Liver (tissue), 9 donors: ENCODE results near the gene GDF2. TPM values are rescaled to one million over a fixed set of nuclear protein-coding genes. Genes with fewer than 3 reads are reported as not detected.

Experiments
- DNase-seq: peaks from one replicate; pipeline ENCODE4 v3.0.0-alpha.2; 2017; ENCODE audit warnings: low spot score
- H3K27ac ChIP-seq, 2 donors: one replicate each; pipeline ENCODE4 v1.7.0; 2013; ENCODE audit warnings: inconsistent platforms in 2 of 2, low read length in 2 of 2, control low read depth in 1 of 2, low read depth in 1 of 2, mild to moderate bottlenecking in 1 of 2
- H3K27me3 ChIP-seq, 4 donors: one replicate each; pipeline versions ENCODE4 v1.6.1 to v1.7.0; 2013; ENCODE audit warnings: low read length in 3 of 4, inconsistent platforms in 1 of 4, mild to moderate bottlenecking in 1 of 4, moderate library complexity in 1 of 4; ENCODE audit not compliant: control insufficient read depth in 4 of 4, insufficient read depth in 4 of 4
- H3K36me3 ChIP-seq, 4 donors: one replicate each; pipeline versions ENCODE4 v1.6.1 to v1.7.0; 2013; ENCODE audit warnings: low read length in 3 of 4, mild to moderate bottlenecking in 3 of 4, low read depth in 1 of 4, moderate library complexity in 1 of 4; ENCODE audit not compliant: control insufficient read depth in 4 of 4, insufficient read depth in 3 of 4
- H3K4me1 ChIP-seq, 4 donors: one replicate each; pipeline versions ENCODE4 v1.6.1 to v1.7.0; 2013; ENCODE audit warnings: low read length in 3 of 4, mild to moderate bottlenecking in 3 of 4, moderate library complexity in 1 of 4; ENCODE audit not compliant: control insufficient read depth in 4 of 4, insufficient read depth in 4 of 4
- H3K4me3 ChIP-seq, 3 donors: one replicate each; pipeline versions ENCODE4 v1.6.1 to v1.7.0; 2013; ENCODE audit warnings: low read length in 3 of 3, control low read depth in 1 of 3, low read depth in 1 of 3, mild to moderate bottlenecking in 1 of 3
- H3K9ac ChIP-seq, 2 donors: one replicate each; pipeline ENCODE4 v1.7.0; 2013; ENCODE audit warnings: low read length in 2 of 2, mild to moderate bottlenecking in 2 of 2, moderate library complexity in 2 of 2, control low read depth in 1 of 2, low read depth in 1 of 2
- H3K9me3 ChIP-seq, 4 donors: one replicate each; pipeline versions ENCODE4 v1.6.1 to v1.7.0; 2013; ENCODE audit warnings: low read length in 3 of 4; ENCODE audit not compliant: control insufficient read depth in 4 of 4
- EGR1 ChIP-seq, 2 donors: IDR thresholded peaks; 2 replicates each; pipeline ENCODE4 v1.6.1; 2016 to 2018; ENCODE audit warnings: antibody characterized with exemption in 2 of 2, low read depth in 2 of 2
- FOXA1 ChIP-seq: IDR thresholded peaks from 2 replicates; pipeline ENCODE4 v1.6.1; 2016; ENCODE audit warnings: antibody characterized with exemption
- FOXA2 ChIP-seq: IDR thresholded peaks from 2 replicates; pipeline ENCODE4 v1.6.1; 2016; ENCODE audit warnings: antibody characterized with exemption
- JUND ChIP-seq, 2 donors: IDR thresholded peaks; 2 replicates each; pipeline ENCODE4 v1.6.1; 2016; ENCODE audit warnings: antibody characterized with exemption in 2 of 2
- NR2F2 ChIP-seq: IDR thresholded peaks from 2 replicates; pipeline ENCODE4 v1.6.1; 2016; ENCODE audit warnings: antibody characterized with exemption
- RAD21 ChIP-seq, 2 donors: IDR thresholded peaks; 2 replicates each; pipeline ENCODE4 v1.6.1; 2016; ENCODE audit warnings: antibody characterized with exemption in 2 of 2, mild to moderate bottlenecking in 2 of 2
- TAF1 ChIP-seq: conservative IDR thresholded peaks from 2 replicates; pipeline ENCODE4 v1.6.1; 2016; ENCODE audit warnings: antibody characterized with exemption, mild to moderate bottlenecking
- WGBS: extraction: QIAGEN DNeasy Blood & Tissue Kit; methylation state at CpG from one replicate; pipeline ENCODE4 v1.1.7; 2013; 5-methylcytosine and 5-hydroxymethylcytosine counted together
- polyA plus RNA-seq, 2 donors: library from polyadenylated mRNA; stranded (reverse) in 1 of 2; unstranded in 1 of 2; fragments of 200-250 nt in 1 of 2; fragments of >200 nt in 1 of 2; fragmentation: Nextera tagmentation in 1 of 2; extraction: Ambion mirVana in 1 of 2; gene quantifications; one replicate each; pipeline versions ENCODE4 v1.2.1 to v1.2.3, GENCODE V29; 2013 to 2015
- total RNA-seq, 2 donors: library from RNA; depleted of rRNA; stranded (reverse); fragments of >200 nt; gene quantifications; one replicate each; pipeline ENCODE4 v1.2.3, GENCODE V29; 2014
- TF ChIP-seq, protein P1 (sequence below): IDR thresholded peaks from 2 replicates; pipeline ENCODE4 v1.6.1; 2016; ENCODE audit warnings: antibody characterized with exemption
- TF ChIP-seq, protein P2 (sequence below): fragments of 150-350 bp; IDR thresholded peaks from 2 replicates; pipeline ENCODE4 v1.5.1; 2017; ENCODE audit warnings: improper control_type of control experiment, low read depth, low read length; ENCODE audit not compliant: missing input control
- TF ChIP-seq, protein P3 (sequence below): IDR thresholded peaks from 2 replicates; pipeline ENCODE4 v1.6.1; 2016; ENCODE audit warnings: antibody characterized with exemption
- TF ChIP-seq, protein P4 (sequence below): IDR thresholded peaks from 2 replicates; pipeline ENCODE4 v1.6.1; 2016; ENCODE audit warnings: antibody characterized with exemption
- donor health status: healthy.
- donor health status: healthy.
- donor health status: healthy.
- donor health status: healthy.
- donor health status: healthy.

GDF2 gene
- total and polyA plus RNA-seq, 4 donors, result 5.6 to 26.9 (median 14.5) TPM

DNA sequence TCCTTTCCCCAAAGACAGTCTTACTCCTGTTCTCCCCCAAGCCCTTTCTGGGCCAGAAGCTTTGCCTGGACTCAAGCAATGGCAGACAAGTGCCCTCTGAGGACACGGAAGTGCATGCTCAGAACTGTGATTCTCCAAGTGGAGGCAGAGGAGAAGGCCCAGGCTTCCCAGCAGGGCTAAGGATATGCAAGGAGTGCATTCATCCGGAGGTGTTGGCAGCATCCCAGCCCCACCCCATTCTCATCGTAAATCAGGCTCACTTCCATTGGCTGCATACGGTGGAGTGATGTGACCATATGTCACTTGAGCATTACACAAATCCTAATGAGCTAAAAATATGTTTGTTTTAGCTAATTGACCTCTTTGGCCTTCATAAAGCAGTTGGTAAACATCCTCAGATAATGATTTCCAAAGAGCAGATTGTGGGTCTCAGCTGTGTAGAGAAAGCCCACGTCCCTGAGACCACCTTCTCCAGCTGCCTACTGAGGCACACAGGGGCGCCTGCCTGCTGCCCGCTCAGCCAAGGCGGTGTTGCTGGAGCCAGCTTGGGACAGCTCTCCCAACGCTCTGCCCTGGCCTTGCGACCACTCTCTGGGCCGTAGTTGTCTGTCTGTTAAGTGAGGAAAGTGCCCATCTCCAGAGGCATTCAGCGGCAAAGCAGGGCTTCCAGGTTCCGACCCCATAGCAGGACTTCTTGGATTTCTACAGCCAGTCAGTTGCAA, 24.5 kb downstream of the GDF2 start:
- WGBS, result 76% methylated on average over 13 of the region's 13 CpGs
- H3K4me3 ChIP-seq, result no peak overlapping the region
- no peak for DNase-seq
- H3K27me3 ChIP-seq, result no peaks in the 10 kb centered on the region
- H3K9ac ChIP-seq, result no peak overlapping the region
- H3K27ac ChIP-seq, result no peak overlapping the region
- H3K36me3 ChIP-seq, result no peaks in the 10 kb centered on the region
- H3K4me1 ChIP-seq, result no peaks in the 10 kb centered on the region
- no peak for TF ChIP-seq EGR1 (IDR thresholded peaks at IDR 0.05; ENCODE audit: low read depth in 2 of 2)
- no peak for TF ChIP-seq FOXA2
- TF ChIP-seq, protein P1, sequence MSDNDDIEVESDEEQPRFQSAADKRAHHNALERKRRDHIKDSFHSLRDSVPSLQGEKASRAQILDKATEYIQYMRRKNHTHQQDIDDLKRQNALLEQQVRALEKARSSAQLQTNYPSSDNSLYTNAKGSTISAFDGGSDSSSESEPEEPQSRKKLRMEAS, result no peak
- TF ChIP-seq, protein P2, sequence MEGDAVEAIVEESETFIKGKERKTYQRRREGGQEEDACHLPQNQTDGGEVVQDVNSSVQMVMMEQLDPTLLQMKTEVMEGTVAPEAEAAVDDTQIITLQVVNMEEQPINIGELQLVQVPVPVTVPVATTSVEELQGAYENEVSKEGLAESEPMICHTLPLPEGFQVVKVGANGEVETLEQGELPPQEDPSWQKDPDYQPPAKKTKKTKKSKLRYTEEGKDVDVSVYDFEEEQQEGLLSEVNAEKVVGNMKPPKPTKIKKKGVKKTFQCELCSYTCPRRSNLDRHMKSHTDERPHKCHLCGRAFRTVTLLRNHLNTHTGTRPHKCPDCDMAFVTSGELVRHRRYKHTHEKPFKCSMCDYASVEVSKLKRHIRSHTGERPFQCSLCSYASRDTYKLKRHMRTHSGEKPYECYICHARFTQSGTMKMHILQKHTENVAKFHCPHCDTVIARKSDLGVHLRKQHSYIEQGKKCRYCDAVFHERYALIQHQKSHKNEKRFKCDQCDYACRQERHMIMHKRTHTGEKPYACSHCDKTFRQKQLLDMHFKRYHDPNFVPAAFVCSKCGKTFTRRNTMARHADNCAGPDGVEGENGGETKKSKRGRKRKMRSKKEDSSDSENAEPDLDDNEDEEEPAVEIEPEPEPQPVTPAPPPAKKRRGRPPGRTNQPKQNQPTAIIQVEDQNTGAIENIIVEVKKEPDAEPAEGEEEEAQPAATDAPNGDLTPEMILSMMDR, result no peak
- no peak for TF ChIP-seq JUND (IDR thresholded peaks at IDR 0.05)
- TF ChIP-seq, protein P3, sequence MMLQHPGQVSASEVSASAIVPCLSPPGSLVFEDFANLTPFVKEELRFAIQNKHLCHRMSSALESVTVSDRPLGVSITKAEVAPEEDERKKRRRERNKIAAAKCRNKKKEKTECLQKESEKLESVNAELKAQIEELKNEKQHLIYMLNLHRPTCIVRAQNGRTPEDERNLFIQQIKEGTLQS, result no peak
- no peak for TF ChIP-seq TAF1
- no peak for TF ChIP-seq NR2F2
- TF ChIP-seq FOXA1, result no peak
- no peaks in the 10 kb centered on the region for H3K9me3 ChIP-seq

DNA sequence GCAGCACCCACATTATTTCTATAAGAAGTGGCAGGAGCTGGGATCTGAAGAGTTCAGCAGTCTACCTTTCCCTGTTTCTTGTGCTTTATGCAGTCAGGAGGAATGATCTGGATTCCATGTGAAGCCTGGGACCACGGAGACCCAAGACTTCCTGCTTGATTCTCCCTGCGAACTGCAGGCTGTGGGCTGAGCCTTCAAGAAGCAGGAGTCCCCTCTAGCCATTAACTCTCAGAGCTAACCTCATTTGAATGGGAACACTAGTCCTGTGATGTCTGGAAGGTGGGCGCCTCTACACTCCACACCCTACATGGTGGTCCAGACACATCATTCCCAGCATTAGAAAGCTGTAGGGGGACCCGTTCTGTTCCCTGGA, 25.0 kb downstream of the GDF2 start:
- TF ChIP-seq FOXA2 (no peak), NR2F2 (no peak), RAD21 (IDR thresholded peaks at IDR 0.05) (no peak)
- TF ChIP-seq, protein P3, result no peak
- TF ChIP-seq, protein P2, result no peak
- TF ChIP-seq, protein P4, sequence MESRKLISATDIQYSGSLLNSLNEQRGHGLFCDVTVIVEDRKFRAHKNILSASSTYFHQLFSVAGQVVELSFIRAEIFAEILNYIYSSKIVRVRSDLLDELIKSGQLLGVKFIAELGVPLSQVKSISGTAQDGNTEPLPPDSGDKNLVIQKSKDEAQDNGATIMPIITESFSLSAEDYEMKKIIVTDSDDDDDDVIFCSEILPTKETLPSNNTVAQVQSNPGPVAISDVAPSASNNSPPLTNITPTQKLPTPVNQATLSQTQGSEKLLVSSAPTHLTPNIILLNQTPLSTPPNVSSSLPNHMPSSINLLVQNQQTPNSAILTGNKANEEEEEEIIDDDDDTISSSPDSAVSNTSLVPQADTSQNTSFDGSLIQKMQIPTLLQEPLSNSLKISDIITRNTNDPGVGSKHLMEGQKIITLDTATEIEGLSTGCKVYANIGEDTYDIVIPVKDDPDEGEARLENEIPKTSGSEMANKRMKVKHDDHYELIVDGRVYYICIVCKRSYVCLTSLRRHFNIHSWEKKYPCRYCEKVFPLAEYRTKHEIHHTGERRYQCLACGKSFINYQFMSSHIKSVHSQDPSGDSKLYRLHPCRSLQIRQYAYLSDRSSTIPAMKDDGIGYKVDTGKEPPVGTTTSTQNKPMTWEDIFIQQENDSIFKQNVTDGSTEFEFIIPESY, result no peak
- H3K27me3 ChIP-seq, result no peaks in the 10 kb centered on the region
- DNase-seq, result no peak
- H3K9ac ChIP-seq, result no peak overlapping the region
- no peaks in the 10 kb centered on the region for H3K4me1 ChIP-seq
- H3K9me3 ChIP-seq, result no peaks in the 10 kb centered on the region
- H3K4me3 ChIP-seq, result no peak overlapping the region
- 82% methylated on average over 4 of the region's 4 CpGs for WGBS
- no peaks in the 10 kb centered on the region for H3K36me3 ChIP-seq
- no peak overlapping the region for H3K27ac ChIP-seq
